Kidney tubule cell (primary cell): Measurements from ENCODE around the gene IMMP2L.

Source experiments
- DNase-seq: peaks from one replicate; pipeline ENCODE4 v3.0.0-alpha.2; 2018; ENCODE audit warnings: low spot score

IMMP2L gene

DNA sequence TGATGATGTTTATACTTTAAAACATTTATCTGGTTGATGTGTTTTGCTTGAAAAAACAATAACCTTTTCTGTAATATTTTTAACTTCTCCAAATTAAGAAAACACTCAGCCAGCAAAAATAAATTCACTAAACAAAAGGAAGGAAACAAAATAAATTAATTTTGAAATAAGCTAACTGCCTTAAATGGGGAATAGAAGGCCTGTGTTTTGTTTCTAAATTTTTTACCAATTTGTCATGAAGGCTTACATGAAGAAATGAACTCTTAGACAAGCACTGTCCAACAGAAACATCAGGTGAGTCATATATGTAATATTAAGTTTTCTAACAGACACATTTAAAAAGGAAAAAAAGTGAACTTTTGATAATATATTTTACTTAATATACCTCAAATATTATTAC is 402.9 kb downstream of the IMMP2L start:
- DNase-seq: peak; percentile 32

DNA sequence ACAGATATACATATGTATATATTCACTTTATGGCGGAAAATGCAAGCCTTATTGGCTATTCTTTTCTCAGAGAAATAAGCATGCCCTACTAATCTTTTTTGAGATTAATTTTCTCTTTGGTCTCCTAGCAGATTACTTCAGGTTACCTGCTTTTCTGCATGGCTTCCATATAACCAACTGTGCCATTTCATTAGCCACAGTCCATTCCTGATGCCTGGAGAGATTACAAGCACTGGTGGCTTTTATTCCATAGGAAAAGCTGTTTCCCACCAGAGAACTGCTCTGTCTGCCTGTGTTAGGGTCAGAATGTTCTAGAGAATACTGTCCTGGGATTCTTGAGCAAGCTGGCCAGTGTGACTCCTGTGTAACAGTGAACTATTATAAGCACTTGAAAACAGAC is 411.6 kb downstream of the IMMP2L start:
- DNase-seq: no peak

DNA sequence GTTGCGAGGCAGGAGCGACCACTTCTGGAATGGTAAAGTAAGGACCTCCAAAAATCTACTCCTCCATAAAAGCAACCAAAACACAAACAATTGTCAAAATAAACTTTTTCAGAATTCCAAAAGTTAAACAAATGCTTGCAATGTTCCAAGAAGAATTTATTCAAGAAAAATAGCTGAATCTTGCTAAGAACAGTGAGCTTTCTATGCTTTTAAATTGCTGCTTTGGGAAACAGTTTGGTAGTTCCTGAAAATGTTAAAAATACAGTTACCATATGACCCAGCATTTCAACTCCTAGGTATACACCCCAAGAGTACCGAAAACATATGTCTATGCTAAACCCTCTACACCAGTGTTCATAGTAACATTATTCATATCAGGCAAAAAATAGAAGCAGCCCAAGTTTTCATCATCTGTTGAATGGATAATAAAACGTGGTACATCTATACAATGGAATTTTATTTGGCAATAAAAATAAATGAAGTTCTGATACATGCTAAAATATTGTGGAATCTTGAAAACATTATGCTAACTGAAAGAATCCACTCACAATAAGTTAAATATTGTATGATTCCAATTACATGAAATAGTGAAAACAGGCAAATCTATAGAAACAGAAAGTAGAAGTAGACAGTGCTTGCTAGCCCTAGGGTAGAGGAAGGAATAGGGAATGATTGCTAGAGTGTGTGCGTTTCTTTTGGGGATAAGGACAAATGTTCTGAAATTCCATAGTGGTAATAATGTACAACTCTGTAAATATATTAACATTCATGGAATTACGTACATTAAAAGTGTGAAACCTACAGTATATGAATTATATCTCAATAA is 414.4 kb downstream of the IMMP2L start:
- DNase-seq: no peak

DNA sequence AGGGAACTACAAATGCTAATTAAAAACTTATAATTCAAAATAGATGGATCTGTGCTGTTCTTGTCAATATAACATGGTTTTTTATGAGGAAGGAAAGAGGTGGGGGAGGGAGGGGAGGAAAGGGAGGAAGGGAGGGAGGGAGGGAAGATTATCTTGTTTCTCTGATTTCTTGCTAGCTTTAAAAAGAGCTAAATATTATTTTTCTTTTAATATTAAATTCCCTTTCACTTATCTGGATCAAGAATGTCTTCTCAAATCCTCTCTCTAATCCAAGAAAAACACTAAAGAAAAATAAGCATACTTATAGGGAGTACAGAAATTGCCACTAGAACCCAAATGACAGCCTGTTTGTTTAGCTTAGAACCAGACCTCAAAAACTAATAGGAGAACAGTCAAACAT is 416.2 kb downstream of the IMMP2L start:
- DNase-seq: no peak

DNA sequence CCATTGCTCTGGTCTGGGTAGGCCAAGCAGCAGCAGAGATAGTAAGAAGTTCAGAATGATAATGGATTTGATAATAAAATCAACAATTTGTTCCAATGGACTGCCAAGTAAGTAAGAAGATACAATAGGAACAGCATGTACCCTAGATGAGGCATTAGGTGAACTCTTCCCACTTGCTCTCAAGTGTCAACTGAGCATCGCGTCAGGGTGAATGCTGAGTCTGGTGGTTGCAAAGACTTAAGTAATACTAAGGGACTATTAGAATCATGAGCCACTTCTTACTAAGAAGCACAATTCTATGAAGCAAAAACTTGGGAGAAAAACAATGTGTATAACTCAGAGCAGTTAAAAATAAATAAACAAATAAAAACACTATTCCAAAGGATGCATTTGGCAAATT is 416.8 kb downstream of the IMMP2L start:
- no peak for DNase-seq

DNA sequence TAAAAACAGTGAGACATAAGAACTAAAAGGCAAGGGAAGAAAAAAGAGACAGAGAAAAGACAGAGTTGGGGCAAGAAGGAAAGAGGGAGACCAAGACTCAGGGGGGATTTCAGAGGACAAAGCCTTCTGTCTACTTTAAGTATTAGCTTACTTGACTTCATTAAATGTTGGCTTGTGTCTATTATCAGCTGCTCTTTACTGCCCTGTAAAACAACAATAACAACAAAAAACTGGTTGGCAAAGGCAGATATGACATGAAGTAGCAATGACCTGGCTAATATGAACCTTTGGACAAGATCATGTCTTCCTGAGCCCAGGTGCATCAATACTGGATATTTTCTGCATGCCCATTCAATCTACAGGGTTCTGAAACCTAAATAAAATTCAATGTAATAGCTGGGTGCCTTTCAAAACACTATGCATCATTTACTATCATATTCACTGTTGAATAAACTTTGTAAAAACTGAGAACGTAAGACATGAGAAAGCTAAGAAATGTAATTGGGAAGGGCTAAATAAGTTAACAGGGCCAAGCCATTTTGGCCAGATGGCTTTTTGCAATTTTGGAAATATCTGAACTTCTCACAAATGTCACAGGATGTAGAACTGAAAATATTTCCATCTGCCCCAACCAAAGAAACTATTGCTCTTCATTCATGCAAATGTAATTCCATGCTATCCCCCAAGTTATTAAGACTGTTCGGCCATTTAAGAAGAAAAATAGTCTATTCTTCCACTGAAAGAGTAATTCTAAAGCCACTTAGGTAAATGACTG is 422.0 kb downstream of the IMMP2L start:
- no peak for DNase-seq

DNA sequence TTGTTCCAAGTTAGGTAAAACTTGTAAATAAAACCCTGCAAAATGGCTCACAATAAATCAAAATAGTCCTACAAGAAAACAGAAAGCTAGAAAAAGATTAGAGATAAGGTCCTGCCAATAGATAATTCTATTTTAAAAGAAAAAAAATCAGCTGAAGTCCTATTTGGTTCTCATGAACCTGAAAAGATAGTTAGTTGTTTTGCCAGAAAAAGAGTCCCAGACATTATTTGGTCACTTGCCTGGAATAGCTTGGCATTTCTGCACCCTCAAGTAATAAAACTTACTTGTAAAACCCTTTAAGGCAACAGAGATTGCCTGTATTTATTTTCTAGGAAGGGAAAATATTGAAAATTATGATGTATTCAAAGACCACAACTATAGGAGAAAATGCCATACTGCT is 423.7 kb downstream of the IMMP2L start:
- no peak for DNase-seq

DNA sequence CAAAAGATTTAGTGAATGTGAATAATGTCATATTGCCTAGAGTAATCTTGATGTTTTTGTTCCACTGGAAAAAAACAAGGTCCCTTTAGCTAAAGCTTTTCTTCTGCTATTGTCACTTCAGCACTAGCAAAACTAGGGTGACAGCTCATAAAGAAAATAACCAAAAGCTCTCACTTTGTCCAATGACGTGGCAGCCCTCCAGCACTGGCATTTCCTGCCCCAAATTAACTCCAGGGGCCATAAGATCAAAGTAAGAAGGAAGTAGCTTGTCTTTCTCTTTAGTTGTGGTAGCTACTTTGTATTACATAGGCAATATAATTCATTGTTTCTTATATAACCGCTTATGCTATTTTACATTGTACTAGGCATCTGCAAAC is 424.1 kb downstream of the IMMP2L start:
- DNase-seq: peak; percentile 77

DNA sequence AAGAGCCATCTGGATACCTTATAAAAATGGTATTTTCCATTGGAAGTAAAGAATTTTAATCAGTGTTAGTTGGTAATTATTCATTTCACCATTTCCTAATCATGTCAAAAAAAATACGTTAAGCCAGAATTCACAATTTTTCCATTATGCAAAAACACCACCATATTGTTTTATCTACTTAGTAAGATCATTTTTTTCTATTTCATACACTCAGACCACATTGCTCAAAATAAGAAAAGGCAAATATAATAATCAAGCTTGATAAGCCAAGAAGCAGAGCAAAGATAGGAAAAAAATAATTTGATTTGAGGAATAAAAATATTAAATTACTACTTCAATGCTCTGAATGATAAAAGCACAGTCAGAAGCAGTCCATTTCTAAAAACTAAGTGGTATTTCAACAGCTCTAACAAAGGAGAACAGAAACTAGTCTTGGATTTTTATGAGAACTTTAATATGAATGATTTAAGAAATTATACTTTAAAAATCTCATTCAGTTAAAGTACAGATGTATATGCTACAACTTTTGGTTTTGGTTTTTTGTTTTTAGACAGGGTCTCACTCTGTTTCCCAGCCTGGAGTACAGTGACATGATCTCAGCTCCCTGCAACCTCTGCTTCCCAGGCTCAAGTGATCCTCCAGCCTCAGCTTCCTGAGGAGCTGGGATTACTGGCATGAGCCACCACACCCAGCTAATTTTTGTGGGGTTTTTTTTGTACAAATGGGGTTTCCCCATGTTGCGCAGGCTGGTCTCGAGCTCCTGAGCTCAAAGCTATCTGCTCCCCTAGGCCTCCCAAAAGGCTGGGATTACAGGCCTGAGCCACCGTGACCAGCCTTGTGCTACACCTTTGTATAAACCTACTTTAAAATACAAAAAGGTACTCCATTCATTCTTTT is 424.7 kb downstream of the IMMP2L start:
- DNase-seq: peak; percentile 34

DNA sequence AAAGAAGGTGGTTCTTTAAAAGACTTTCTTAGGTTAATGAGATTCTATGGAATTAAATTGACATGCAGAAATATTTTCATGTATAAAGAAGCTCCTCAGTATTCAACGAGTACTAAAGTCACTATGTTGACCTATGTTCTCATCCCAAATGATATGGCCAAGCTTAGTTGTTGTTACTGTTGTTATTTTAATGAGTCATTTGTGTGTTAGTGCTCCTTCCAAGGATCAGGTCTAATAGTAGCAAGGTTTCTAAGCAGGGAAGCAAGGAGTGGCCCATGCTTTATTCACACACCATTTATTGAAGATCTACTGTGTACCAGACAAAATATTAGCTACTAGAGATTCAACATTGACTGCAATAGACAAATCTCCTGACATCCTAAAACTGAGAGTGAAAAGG is 429.5 kb downstream of the IMMP2L start:
- DNase-seq: no peak

GRCh38 chr7:111129435-111129834 is 432.9 kb downstream of the IMMP2L start:
- no peak for DNase-seq

DNA sequence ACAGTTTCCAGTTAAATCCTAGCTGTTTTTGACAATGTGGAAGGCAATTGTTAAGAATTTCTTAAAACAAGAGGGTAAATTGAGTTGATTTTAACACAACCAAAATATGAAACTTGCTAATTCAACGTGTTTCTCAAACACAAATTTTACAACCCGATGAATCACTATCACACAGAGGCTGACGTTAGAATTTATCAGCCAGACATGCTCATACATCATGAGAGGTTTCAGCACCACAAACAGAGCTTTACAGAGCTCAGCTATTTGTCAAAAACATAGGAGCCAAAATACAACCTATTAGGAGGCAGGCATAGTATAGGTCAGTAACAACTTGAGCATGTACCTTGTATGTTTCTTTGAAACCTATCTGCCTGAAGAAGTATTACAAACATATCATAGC is 435.3 kb downstream of the IMMP2L start:
- DNase-seq: peak; percentile 9

- DNase-seq: no peak
These were observed 446.3 kb downstream of the IMMP2L start for GRCh38 chr7:111115966-111116365.

GRCh38 chr7:111113263-111114017 is 448.9 kb downstream of the IMMP2L start:
- DNase-seq: peak; percentile 78

DNA sequence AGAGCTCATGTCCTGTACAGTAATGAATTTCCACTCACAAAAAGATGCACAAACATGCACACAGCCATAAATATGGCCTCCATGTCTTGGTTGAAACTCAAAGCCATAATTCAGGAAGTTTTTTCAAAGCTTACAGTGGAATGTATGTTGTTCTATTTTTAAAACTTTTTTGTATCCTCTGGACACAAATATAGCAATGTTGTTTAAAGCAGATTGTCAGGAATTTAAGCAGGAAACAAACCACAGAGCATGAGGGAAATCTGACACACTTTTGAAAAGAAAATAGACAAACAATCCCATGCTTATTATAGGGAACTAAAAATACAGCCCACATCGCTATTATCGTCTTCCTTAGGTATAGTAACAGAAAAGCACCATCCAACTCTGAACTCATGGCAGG is 449.9 kb downstream of the IMMP2L start:
- DNase-seq: no peak

GRCh38 chr7:111108496-111108895 is 453.8 kb downstream of the IMMP2L start:
- DNase-seq: peak; percentile 45

DNA sequence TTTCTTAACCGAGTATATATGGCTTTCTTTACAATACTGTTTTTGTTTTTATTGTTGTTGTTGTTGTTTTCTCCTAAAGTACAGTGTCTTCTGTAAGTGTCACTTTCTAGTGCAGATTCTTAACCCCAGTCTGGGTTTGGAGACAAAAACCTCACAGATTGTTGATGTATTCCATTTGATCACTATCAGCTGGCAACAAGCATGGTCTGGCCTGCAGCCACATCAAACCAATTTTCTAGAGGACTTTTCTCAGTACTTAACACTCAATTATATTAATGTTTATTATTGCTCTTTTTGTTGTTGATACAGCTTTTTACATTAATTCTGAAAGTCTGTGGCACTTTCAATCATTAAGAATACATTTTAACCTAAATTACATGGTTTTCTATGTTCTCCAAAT is 454.3 kb downstream of the IMMP2L start:
- no peak for DNase-seq

DNA sequence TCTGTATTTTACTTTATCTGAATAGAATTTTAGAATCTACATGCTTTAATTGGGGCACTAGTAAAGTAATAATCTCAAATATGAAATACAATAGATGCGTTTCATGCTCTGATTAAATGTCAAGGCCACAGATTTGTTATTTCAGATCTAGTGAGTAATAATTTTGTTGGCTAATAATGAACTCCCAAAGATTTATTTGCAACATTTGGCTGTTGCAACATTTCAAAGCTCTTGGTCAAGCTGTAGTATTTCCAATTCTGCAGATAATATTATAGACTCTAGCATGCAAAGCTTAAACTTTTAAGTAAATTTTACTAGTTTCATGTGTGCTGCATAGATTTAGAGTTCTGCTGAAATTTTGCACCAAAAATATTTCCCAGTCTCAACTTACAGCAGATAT is 454.7 kb downstream of the IMMP2L start:
- DNase-seq: no peak

DNA sequence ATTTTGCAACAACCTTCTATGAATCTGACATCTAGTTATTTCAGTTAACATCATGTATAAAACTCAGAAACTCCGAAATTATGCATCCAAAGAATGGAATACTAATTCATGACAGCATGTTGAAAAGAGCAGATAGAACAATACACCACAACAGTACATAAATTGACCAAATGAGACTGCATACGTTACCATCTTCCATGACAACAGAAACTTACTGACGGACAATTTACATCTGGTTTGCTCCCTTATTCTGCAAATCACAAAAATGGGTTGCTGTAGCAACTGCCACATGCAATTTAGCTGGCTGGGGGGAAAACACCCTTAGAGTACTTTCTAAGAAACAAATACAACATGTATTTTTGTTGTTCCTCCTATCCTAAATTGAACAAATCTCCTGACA is 457.0 kb downstream of the IMMP2L start:
- DNase-seq: no peak

GRCh38 chr7:111104710-111105109 is 457.6 kb downstream of the IMMP2L start:
- no peak for DNase-seq

- no peak for DNase-seq
These were observed 458.5 kb downstream of the IMMP2L start for GRCh38 chr7:111103678-111104274.
